CD14-positive monocyte (primary cell): ENCODE measurements around the gene HDHD5. TPM values are rescaled to one million over a fixed set of nuclear protein-coding genes. Genes with fewer than 3 reads are reported as not detected.

Experiments used
- DNase-seq, 3 donors: peaks; one replicate each; pipeline ENCODE4 v3.0.0-alpha.2; 2011 to 2022
- H2AFZ ChIP-seq: 2 replicates; pipeline ENCODE4 v1.6.0; 2012; ENCODE audit warnings: mild to moderate bottlenecking, low read depth, low read length, inconsistent platforms; ENCODE audit not compliant: insufficient read depth, poor library complexity, severe bottlenecking
- H3K27ac ChIP-seq, 2 donors: 1 replicate in 1 of 2; 2 replicates in 1 of 2; pipeline ENCODE4 v1.5.1; 2012 to 2013; ENCODE audit warnings: low read length in 2 of 2, control low read depth in 1 of 2, inconsistent platforms in 1 of 2, low read depth in 1 of 2, mild to moderate bottlenecking in 1 of 2
- H3K27me3 ChIP-seq, 2 donors: one replicate each; pipeline versions ENCODE4 v1.6.0 to v1.6.1; 2011 to 2013; ENCODE audit warnings: low read length in 2 of 2; ENCODE audit not compliant: control insufficient read depth in 2 of 2, insufficient read depth in 2 of 2
- H3K36me3 ChIP-seq, 2 donors: replicated peaks in 1 of 2; 1 replicate in 1 of 2; 2 replicates in 1 of 2; pipeline versions ENCODE4 v1.5.1 to v1.6.1; 2012 to 2013; ENCODE audit warnings: low read length in 2 of 2, control low read depth in 1 of 2, inconsistent platforms in 1 of 2, mild to moderate bottlenecking in 1 of 2; ENCODE audit not compliant: insufficient read depth in 2 of 2, control insufficient read depth in 1 of 2
- H3K4me1 ChIP-seq, 2 donors: 1 replicate in 1 of 2; 2 replicates in 1 of 2; pipeline versions ENCODE4 v1.5.1 to v1.6.1; 2012 to 2013; ENCODE audit warnings: low read length in 2 of 2, control low read depth in 1 of 2, inconsistent platforms in 1 of 2, mild to moderate bottlenecking in 1 of 2, moderate library complexity in 1 of 2; ENCODE audit not compliant: insufficient read depth in 2 of 2, control insufficient read depth in 1 of 2
- H3K4me2 ChIP-seq: replicated peaks from 2 replicates; pipeline ENCODE3; 2012; ENCODE audit warnings: low read length, moderate library complexity, mild to moderate bottlenecking; ENCODE audit not compliant: poor library complexity, severe bottlenecking; ENCODE audit errors: extremely low read depth
- H3K4me3 ChIP-seq, 3 experiments: fragments of 200-600 bp in 1 of 3; sonication (generic) in 1 of 3; replicated peaks in 1 of 3; 1 replicate in 2 of 3; 2 replicates in 1 of 3; pipeline ENCODE4 v1.5.1; 2011 to 2013; ENCODE audit warnings: low read length in 3 of 3, mild to moderate bottlenecking in 3 of 3, control low read depth in 2 of 3, low read depth in 2 of 3, inconsistent platforms in 1 of 3, moderate library complexity in 1 of 3
- H3K79me2 ChIP-seq: 2 replicates; pipeline ENCODE4 v1.6.0; 2012; ENCODE audit warnings: mild to moderate bottlenecking, control low read depth, inconsistent platforms, low read length, moderate library complexity; ENCODE audit not compliant: insufficient read depth
- H3K9ac ChIP-seq: 2 replicates; pipeline ENCODE4 v1.6.0; 2017; ENCODE audit warnings: low read length, mild to moderate bottlenecking; ENCODE audit not compliant: insufficient read depth, poor library complexity, severe bottlenecking
- H3K9me3 ChIP-seq, 2 donors: replicated peaks in 1 of 2; 1 replicate in 1 of 2; 2 replicates in 1 of 2; pipeline versions ENCODE4 v1.5.1 to v1.6.1; 2012 to 2013; ENCODE audit warnings: low read length in 2 of 2, control low read depth in 1 of 2; ENCODE audit not compliant: control insufficient read depth in 1 of 2, insufficient read depth in 1 of 2
- H4K20me1 ChIP-seq: 2 replicates; pipeline ENCODE4 v1.6.0; 2012; ENCODE audit warnings: mild to moderate bottlenecking, low read length, control low read depth, moderate library complexity; ENCODE audit not compliant: insufficient read depth
- H3K27ac Mint-ChIP-seq, 7 donors: one replicate each; pipeline ENCODE4 v1.8.0; 2020; ENCODE audit warnings: mild to moderate bottlenecking in 7 of 7, mixed read lengths in 7 of 7, moderate library complexity in 6 of 7, inconsistent platforms in 2 of 7
- H3K27me3 Mint-ChIP-seq, 3 donors: one replicate each; pipeline ENCODE4 v1.8.0; 2021 to 2022; ENCODE audit warnings: low read depth in 3 of 3, mild to moderate bottlenecking in 3 of 3, mixed read lengths in 3 of 3, moderate library complexity in 3 of 3, inconsistent platforms in 1 of 3
- H3K36me3 Mint-ChIP-seq, 2 donors: one replicate each; pipeline ENCODE4 v1.8.0; 2020; ENCODE audit warnings: mixed read lengths in 2 of 2, inconsistent platforms in 1 of 2, mild to moderate bottlenecking in 1 of 2
- H3K4me1 Mint-ChIP-seq: one replicate; pipeline ENCODE4 v1.8.0; 2020; ENCODE audit warnings: mild to moderate bottlenecking, mixed read lengths
- H3K4me3 Mint-ChIP-seq, 2 donors: one replicate each; pipeline ENCODE4 v1.8.0; 2020; ENCODE audit warnings: mild to moderate bottlenecking in 2 of 2, mixed read lengths in 2 of 2, moderate library complexity in 1 of 2
- H3K9me3 Mint-ChIP-seq, 7 donors: one replicate each; pipeline ENCODE4 v1.8.0; 2020 to 2022; ENCODE audit warnings: mixed read lengths in 7 of 7, mild to moderate bottlenecking in 6 of 7, moderate library complexity in 6 of 7, inconsistent platforms in 2 of 7
- WGBS: methylation state at CpG from one replicate; pipeline ENCODE4 v1.1.5; 2013; ENCODE audit warnings: missing lambda C conversion rate; ENCODE audit not compliant: insufficient coverage; 5-methylcytosine and 5-hydroxymethylcytosine counted together
- intact Hi-C, 2 donors: fragments of 100-400 bp; cut with micrococcal nuclease; formaldehyde crosslinking; loops; one replicate each; pipeline versions ENCODE4 v1.15.0 to v1.15.1; 2023
- polyA plus RNA-seq, 3 donors: library from polyadenylated mRNA; depleted of rRNA in 1 of 3; unstranded in 2 of 3; stranded (reverse) in 1 of 3; fragments of 300-500 nt in 2 of 3; fragments of >200 nt in 1 of 3; fragmentation: Illumina TruSeq in 2 of 3; gene quantifications; 1 replicate in 2 of 3; 2 replicates in 1 of 3; pipeline ENCODE4 v1.2.3, GENCODE V29; 2012 to 2021
- TF ChIP-seq, protein P1 (sequence below): fragments of 200-600 bp; IDR thresholded peaks from one replicate; pipeline ENCODE4 v1.8.0; 2022; ENCODE audit warnings: antibody characterized with exemption, mild to moderate bottlenecking

HDHD5 gene
- polyA plus RNA-seq, 3 donors: 75.9 to 119 (median 79.9) TPM

GRCh38 chr22:17159504-17159951 lies 451 bp upstream of the HDHD5 start:
- Mint-ChIP-seq H3K27ac (peak overlapping the region in 4 of 7 donors; percentile 21 to 81 (median 48)), H3K36me3 (no peaks in the 10 kb centered on the region), H3K4me1 (peaks cover 56% of the 10 kb centered on the region), H3K4me3 (peak overlapping the region; percentile 79 to 88), H3K27me3 (peaks cover 0 to 3% (median 0%) of the 10 kb centered on the region in 3 donors), H3K9me3 (no peaks in the 10 kb centered on the region)
- peak overlapping the region; percentile 68 for H3K9ac ChIP-seq
- H3K27me3 ChIP-seq: no peaks in the 10 kb centered on the region
- intact Hi-C loops: loop anchor here (2.0 to 10.0 kb wide), 7 partner anchors 37 to 335 kb away; partner anchors contain the start of genes ADA2 (in 1 of the 2), IL17RA (in 1 of the 2), TMEM121B (in 1 of the 2) and XKR3 (in 1 of the 2)
- no peaks in the 10 kb centered on the region for H3K9me3 ChIP-seq
- peaks cover 57 to 58% of the 10 kb centered on the region in 2 donors for H3K4me1 ChIP-seq
- peak in 2 of 3 donors; percentile 13 to 26 for DNase-seq
- H3K4me3 ChIP-seq: peak overlapping the region; percentile 60 to 82 (median 62)
- 29% methylated on average over 35 of the region's 35 CpGs for WGBS
- TF ChIP-seq, protein P1, sequence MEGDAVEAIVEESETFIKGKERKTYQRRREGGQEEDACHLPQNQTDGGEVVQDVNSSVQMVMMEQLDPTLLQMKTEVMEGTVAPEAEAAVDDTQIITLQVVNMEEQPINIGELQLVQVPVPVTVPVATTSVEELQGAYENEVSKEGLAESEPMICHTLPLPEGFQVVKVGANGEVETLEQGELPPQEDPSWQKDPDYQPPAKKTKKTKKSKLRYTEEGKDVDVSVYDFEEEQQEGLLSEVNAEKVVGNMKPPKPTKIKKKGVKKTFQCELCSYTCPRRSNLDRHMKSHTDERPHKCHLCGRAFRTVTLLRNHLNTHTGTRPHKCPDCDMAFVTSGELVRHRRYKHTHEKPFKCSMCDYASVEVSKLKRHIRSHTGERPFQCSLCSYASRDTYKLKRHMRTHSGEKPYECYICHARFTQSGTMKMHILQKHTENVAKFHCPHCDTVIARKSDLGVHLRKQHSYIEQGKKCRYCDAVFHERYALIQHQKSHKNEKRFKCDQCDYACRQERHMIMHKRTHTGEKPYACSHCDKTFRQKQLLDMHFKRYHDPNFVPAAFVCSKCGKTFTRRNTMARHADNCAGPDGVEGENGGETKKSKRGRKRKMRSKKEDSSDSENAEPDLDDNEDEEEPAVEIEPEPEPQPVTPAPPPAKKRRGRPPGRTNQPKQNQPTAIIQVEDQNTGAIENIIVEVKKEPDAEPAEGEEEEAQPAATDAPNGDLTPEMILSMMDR: no peak
- H3K27ac ChIP-seq: peak overlapping the region in 1 of 2 donors; percentile 44
- H3K36me3 ChIP-seq: no peaks in the 10 kb centered on the region
- peak overlapping the region; percentile 82 for H3K4me2 ChIP-seq
- peaks cover 49% of the 10 kb centered on the region for H3K79me2 ChIP-seq
- peak overlapping the region; percentile 99 for H2AFZ ChIP-seq
- peaks cover 20% of the 10 kb centered on the region for H4K20me1 ChIP-seq

- H2AFZ ChIP-seq: peak overlapping the region; percentile 99
- peaks cover 0 to 5% of the 10 kb centered on the region in 2 donors for H3K36me3 ChIP-seq
- peaks cover 0 to 3% (median 0%) of the 10 kb centered on the region in 3 donors for H3K27me3 Mint-ChIP-seq
- H3K9ac ChIP-seq: peak overlapping the region; percentile 68
- no peaks in the 10 kb centered on the region for H3K9me3 ChIP-seq
- H3K79me2 ChIP-seq: peaks cover 63% of the 10 kb centered on the region
- H3K4me3 ChIP-seq: peak overlapping the region; percentile 18 to 82 (median 58)
- H3K4me3 Mint-ChIP-seq: peak overlapping the region; percentile 83 to 88
- peak overlapping the region; percentile 80 to 86 for H3K27ac ChIP-seq
- no peak for DNase-seq
- intact Hi-C loops: loop anchor here (2.0 to 10.0 kb wide), 7 partner anchors 36 to 333 kb away; partner anchors contain the start of genes ADA2 (in 1 of the 2), IL17RA (in 1 of the 2), TMEM121B (in 1 of the 2) and XKR3 (in 1 of the 2)
- peaks cover 2% of the 10 kb centered on the region in 2 donors for H3K36me3 Mint-ChIP-seq
- no peaks in the 10 kb centered on the region for H3K27me3 ChIP-seq
- peak overlapping the region; percentile 82 for H3K4me2 ChIP-seq
- H4K20me1 ChIP-seq: peaks cover 27% of the 10 kb centered on the region
- peaks cover 59 to 65% of the 10 kb centered on the region in 2 donors for H3K4me1 ChIP-seq
- TF ChIP-seq, protein P1: no peak
- peaks cover 62% of the 10 kb centered on the region for H3K4me1 Mint-ChIP-seq
- WGBS: 17% methylated on average over 12 of the region's 17 CpGs
- H3K27ac Mint-ChIP-seq: peak overlapping the region; percentile 79 to 95 (median 91)
- H3K9me3 Mint-ChIP-seq: no peaks in the 10 kb centered on the region
These were observed 905 bp downstream of the HDHD5 start for GRCh38 chr22:17158176-17158567.
